ENCODE data around the gene UPF3A.

UPF3A gene

GRCh38 chr13:114311908-114312307, 30.5 kb downstream of the UPF3A start:
- TF ChIP-seq CTCF (conservative IDR thresholded peaks at IDR 0.05; ENCODE audit: low read depth, low read length): no peak
- no peak overlapping the region for H3K4me3 ChIP-seq (ENCODE audit: low read depth, low read length)
- no peak for DNase-seq (ENCODE audit: low read depth)

- no peak for DNase-seq (ENCODE audit: low read depth)
- TF ChIP-seq CTCF (conservative IDR thresholded peaks at IDR 0.05; ENCODE audit: low read depth, low read length): no peak
- H3K4me3 ChIP-seq (ENCODE audit: low read depth, low read length): peak overlapping the region; percentile 76
Measured at GRCh38 chr13:114313061-114313860, 31.9 kb downstream of the UPF3A start.

- no peak for TF ChIP-seq CTCF (conservative IDR thresholded peaks at IDR 0.05; ENCODE audit: low read depth, low read length)
- DNase-seq (ENCODE audit: low read depth): peak; percentile 97
- peak within 1 kb of the TSS; percentile 76 for H3K4me3 ChIP-seq (ENCODE audit: low read depth, low read length)
Measured at GRCh38 chr13:114314074-114314912, 32.9 kb downstream of the UPF3A start, which contains the start of gene CHAMP1. CHAMP1 (plus strand) TSS chr13:114314503; CDS start chr13:114323843, 9,340 bp downstream.

- no peak for TF ChIP-seq CTCF (conservative IDR thresholded peaks at IDR 0.05; ENCODE audit: low read depth, low read length)
Measured at GRCh38 chr13:114315074-114315785, 33.8 kb downstream of the UPF3A start.

GRCh38 chr13:114318624-114319023, 37.2 kb downstream of the UPF3A start:
- TF ChIP-seq CTCF (conservative IDR thresholded peaks at IDR 0.05; ENCODE audit: low read depth, low read length): no peak
- no peak for DNase-seq (ENCODE audit: low read depth)
- H3K4me3 ChIP-seq (ENCODE audit: low read depth, low read length): no peak overlapping the region

More at GRCh38 chr13:114315074-114315785, 33.8 kb downstream of the UPF3A start:
- DNase-seq (ENCODE audit: low read depth): no peak
- H3K4me3 ChIP-seq (ENCODE audit: low read depth, low read length): peak overlapping the region; percentile 76

GRCh38 chr13:114319441-114319913, 38.1 kb downstream of the UPF3A start:
- DNase-seq (ENCODE audit: low read depth): peak; percentile 77
- no peak overlapping the region for H3K4me3 ChIP-seq (ENCODE audit: low read depth, low read length)
- TF ChIP-seq CTCF (conservative IDR thresholded peaks at IDR 0.05; ENCODE audit: low read depth, low read length): no peak

Measured in choroid plexus epithelial cell (primary cell).